GM21447 (cell line): Measurements from ENCODE around the gene ANAPC16.
"Not testable (repeated sequence)": the region's sequence is repeated elsewhere in the genome, so short reads cannot be mapped to it uniquely, and the experiment has no call there.

Experiments used
- ATAC-seq: cut with Tn5 transposase; IDR thresholded peaks from one replicate; pipeline ENCODE4 v1.9.1; 2021; ENCODE audit not compliant: unreplicated experiment

ANAPC16 gene

DNA sequence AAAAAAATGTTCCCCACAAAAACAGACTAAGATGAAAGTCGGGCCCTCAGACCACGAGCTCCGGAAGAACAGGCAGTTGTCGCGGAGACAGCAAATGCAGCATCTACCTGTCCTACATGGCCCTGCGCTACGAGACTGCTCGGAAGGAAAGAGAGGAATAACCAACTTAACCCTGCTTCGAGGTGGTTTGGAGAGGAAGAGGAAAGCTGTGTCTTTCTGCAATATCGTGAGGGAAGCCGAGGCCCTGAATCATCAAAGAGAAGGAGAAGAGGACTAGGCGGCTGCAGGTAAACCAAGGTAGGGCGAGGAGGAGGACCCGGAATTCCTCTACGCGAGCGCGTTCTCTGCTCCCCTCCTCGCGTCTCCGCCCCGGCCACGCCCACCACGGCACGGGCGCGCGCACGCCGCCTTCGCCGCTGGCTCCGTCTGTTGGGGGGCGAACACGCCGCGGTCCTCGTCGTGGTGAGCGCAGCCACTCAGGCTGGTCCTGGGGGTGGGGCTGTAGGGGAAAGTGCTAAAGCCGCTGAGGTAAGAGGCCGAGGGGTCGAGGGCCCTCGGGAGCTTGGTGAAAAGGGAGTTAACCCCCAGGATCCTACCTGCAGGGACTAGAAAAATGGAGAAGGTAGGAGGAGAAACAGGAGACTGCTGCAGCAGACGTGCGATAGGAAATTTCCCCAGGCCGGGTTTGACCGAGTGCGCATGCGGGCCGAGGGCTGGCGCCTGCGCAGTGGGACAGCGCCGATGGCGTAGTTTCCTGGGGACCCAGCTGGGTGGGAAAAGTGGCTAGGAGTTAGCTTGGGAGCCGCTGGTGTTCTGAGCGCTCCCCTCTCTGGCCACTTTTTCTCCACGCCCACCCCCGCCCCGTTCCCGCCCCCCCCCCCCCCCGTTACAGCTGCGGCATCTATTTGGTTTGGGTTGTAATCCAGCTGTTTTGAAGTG is at the start of gene ANAPC16, which contains the start of gene ASCC1:
TSS of gene ANAPC16 (plus strand) at position 402 of the 939 bp plus-strand sequence. CDS start 7,903 bp downstream, outside the sequence.
TSS of gene ASCC1 (minus strand) at position 666 of the 939 bp plus-strand sequence. CDS start 2,978 bp downstream, outside the sequence.
- ATAC-seq, result peak; percentile 62

DNA sequence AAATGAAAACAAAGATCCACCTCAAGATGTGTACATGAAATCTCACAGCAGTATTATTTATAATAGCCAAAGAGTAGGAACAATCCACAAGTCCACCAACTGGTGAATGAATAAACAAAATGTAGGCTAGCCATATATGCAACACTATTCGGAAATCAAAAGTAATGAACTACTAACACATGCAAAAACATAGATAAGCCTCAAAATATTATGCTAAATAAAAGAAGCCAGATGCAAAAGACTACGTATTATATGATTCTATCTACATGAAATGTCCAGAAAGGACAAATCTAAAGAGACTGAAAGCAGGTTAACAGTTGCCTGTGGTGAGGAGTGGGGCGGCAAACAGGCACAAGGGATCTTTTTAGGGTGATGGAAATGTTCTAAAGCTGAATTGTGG is 48.7 kb upstream of the ANAPC16 start:
- ATAC-seq, result no peak

DNA sequence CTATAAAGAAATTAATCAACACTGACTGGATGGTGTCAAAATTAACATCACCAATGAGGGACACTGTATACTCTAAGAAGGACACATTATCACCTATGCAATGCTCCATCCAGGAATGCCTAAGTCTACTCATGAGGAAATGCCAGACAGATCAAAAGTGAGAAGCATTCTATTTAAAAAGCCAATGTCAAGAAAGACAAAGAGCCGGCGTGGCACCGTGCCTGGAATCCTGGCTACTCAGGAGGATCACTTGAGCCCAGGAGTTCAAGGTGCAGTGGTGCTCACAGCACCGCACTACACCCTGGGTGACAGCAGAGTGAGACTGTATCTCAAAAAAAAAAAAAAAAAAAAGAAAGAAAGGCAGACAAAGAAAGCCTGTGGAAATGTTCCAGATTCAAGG is 45.5 kb upstream of the ANAPC16 start:
- ATAC-seq, result no peak

DNA sequence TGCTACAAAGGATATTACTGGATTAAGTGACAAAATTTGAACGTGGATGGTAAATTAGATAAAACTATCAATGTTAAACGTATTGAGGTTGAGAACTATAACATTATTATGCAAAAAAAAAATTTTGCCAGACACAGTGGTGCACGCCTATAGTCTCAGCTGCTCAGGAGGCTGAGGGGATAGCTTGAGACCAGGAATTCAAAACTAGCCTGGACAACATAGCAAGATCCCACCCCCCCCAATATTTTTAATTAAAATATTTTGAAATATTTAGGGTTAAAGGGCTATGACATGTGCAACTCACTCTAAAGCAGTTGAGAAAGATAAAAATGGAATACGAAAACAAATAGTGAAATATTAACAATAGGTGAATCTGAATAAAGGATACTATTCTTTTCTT is 45.1 kb upstream of the ANAPC16 start:
- no peak for ATAC-seq

DNA sequence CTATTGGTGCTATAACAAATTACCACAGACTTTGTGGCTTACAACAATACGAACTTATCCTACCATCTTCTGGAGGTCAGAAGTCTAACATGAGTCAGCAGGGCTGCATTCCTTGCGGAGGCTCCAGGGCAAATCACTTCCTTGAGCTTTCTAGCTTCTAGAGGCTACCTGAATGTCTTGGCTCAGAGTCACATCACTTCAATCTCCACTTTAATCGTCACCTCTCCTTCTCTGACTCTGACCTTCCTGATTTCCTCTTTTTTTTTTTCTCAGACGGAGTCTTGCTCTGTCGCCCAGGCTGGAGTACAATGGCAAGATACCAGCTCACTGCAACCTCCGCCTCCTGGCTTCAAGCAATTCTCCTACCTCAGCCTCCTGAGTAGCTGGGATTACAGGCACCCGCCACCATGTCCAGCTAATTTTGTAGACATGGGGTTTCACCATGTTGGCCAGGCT is 44.6 kb upstream of the ANAPC16 start:
- ATAC-seq, result no peak

DNA sequence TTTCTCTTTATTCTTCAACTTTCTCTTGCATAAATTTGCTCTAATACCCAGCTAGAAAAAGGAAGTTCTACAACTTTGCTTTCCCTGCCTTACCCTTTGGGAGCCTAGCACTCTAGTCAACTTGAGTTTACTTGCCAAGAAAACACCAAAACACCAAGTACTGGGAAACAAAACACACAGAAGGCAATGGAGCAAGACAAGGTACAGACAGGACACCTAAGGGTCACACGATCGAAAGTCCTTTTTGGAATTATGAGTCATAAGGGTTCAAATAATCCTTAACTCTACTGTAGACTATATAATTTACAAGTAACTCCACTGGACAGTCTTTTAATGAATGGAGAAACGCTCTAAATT is 42.6 kb upstream of the ANAPC16 start:
- ATAC-seq, result no peak

DNA sequence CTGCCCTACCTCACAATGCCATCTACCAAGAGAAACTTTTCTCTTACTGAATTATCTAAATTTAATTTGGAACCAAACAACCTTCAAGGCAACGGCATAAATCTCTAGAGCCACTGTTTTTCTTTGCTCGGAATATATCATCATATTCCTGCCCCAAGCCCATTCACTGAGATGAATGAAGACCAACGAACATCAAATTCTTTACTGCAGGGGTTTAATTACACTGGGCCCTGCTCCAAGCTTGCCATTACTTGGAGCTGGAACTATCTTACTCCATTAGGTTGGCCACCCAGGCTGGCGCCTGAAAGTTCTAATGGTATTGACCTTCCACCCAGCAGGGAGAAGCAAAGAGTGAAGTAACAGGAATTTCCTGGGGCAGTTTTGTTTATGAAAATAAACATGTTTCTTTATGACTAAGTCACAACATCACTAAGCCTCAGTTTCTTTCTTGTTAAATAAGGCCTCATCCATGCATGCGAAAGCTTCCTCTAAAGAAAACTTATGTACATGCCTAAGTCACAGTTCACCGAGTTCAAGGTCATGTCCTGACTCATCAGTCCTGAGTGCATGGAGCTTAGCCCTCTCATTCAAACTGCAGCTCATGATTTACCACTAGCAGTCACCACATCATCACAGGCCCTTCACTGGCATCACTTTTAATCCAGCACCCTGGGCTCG is 42.1 kb upstream of the ANAPC16 start:
- peak; percentile 53 for ATAC-seq

DNA sequence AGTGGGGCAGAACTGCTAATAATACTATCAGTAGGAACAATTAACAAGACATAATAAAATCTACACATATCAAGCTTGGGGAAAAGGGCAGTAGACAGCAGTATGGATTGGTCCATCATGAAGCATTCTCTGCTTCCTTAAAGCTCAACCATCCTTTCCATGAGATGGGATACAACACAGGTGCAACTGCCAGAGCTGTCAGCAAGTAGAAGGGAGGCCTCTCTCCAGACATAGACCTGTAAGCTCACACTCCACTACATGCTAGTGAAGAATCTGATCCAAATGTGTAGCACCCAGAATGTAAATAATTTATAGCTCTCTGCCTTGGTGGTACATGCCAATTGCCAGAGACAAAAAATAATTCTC is 41.5 kb upstream of the ANAPC16 start:
- peak; percentile 7 for ATAC-seq

DNA sequence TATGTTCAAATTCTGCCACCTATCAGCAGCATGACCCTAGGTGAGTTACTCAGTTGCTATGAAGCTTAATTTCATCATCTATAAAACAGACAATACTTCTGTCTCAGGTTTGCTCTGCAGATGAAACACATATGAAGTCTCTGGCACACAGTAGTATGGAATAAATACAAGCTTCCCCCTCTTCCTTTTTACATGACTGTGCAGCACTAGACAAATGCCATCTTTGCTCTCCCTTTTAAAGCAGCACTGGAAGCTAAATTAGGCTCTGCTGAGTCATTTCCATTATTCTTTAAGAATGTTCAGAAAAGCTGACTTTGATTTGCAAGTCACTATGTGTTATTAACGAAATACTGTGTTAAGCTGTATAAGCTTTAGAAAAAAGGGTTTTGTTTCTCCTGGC is 40.7 kb upstream of the ANAPC16 start:
- ATAC-seq, result no peak

DNA sequence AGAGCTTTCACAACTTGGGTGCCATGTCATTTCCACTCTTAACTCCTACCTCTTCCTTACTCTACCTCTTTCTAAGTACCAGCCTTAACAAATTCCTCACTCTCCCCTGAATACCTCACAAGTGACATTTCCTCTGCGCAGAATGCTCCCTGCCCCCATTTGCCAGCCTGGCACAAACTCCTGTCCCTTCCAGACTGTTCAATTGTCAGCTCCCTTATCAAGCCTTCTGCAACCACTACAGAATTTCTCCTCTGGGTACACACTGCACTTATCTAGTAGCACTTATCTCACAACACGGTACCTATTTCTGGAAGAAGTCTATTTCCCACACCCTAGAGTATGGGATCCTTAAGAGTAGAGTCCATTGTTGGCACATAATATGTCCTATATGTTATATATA is 39.1 kb upstream of the ANAPC16 start:
- no peak for ATAC-seq

DNA sequence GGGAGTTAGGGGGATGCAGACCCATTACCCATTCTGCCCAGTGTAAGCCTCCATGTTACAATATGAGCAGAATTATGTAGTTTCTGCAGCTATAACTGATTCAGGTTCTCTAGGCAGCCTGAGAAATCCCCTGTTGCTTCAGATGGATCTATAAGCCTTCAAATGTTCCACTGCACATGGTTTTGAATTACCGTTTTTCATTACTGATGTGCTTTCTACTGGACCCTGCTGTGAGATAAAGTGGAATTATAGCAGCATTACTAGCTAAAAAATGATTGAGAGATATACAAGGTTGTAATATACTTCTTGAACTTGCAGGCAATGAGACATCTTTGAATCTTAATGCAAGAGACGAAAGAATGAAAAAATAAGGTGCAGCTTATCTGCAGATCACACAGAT is 38.4 kb upstream of the ANAPC16 start:
- ATAC-seq, result no peak

DNA sequence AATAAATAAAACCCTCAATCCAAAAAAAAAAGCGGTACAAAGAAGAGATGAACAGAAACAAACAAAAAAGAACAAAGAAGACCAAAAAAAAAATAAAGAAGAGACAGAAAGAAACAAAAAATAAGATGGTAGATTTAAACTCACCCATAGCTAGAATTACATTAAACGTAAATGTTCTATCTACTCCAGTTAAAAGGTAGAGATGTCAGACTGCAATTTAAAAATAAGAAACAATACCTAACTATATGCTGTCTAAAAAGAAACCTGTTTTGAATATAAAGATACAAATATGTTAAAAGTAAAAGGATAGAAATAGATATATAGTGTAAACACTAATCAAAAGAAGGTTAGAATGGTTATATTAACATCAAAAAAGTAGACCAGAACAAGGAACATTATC is 31.7 kb upstream of the ANAPC16 start:
- ATAC-seq, result no peak

DNA sequence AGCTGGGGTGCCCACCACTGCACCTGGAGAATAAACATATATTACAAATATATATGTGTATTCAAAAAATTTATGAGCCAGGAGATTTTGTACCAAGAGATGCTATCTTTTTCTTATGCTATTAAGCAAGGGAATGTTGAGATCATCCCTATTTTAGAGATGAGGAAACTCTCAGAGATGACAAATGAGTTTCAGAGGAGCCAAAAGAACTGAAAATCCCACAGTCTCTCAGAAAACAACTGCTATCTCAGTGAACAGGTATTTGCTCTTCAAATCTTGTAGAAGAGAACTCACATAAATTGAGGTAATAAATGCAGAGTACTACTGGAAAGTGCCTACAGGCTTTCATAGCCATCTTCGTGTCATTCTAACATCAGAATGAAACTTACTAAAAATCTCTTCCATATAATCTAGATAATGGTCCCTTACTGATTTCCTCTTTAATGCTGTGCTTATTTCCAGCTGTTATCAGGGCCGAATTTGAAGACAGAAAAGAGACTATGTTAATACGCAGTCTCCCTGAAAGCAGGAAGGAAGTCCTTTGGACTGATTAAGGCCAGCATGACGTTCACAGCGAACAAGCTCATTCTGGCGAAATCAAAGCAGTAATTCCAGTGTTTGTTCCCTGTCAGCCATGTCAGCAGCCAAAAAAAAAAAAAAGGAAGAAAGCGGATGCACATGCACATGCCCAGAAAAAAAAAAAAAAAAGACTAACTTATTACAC is 29.4 kb upstream of the ANAPC16 start:
- no peak for ATAC-seq

DNA sequence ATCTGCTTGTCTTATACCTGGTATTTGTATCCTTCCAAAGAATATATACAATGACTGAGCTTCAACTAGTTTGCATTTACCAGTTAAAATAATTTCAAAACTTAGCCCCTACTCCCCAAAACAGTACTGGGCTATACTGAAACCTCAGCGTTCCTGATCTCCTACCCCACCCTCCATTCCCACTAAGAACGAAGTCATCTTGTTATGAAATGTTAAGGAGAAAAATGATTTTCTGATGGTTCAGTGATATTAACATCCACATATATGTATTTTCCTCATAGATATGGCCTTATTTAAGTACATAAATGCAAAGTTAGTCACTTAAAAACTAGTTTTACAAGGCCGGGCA is 28.9 kb upstream of the ANAPC16 start:
- no peak for ATAC-seq

DNA sequence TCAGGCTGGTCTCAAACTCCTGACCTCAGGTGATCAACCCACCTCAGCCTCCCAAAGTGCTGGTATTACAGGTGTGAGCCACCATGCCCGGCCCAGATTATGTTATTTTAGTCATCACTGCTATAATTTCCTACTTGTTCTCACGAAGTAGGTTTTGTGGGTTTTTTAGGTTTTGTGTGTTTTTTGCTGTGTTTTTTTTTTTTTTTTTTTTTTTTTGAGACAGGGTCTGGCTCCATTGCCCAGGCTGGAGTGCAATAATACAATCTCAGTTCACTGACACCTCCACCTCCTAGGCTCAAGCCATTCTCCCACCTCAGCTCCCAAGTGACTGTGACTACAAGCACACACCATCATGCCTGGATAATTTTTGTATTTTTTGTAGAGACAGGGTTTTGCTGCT is 20.9 kb upstream of the ANAPC16 start:
- no peak for ATAC-seq

DNA sequence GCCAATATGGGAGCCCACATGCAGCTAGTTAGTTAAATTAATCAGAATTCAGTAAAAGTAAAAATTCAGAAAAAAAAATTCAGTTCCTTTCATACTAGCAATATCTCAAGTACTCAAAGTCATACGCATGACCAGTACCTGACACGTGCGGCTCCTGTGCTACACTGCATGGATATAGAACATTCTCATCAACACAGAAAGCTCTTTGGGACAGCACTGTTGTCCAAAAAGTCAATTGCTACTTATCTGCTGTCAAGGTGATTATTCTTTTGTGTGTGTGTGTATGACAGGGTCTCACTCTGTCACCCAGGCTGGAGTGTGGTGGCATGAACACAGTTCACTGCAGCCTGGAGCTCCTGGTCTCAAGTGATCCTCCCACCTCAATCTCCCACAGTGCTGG is 14.9 kb upstream of the ANAPC16 start:
- no peak for ATAC-seq

DNA sequence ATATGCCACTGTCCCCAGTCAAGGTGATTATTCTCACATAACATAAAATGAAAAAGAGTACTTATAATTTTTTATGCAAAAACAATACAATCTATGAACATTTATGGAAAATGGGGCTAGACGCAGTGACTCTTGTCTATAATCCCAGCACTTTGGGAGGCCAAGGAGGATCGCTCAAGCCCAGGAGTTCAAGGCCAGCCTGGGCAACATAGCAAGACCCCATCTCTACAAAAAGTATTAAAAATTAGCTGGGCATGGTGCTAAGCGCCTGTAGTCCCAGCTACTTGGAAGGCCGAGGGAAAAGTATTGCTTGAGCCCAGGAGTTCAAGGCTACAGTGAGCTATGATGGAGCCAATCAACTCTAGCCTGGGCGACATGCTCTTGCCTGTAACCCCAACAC is 14.5 kb upstream of the ANAPC16 start:
- no peak for ATAC-seq

DNA sequence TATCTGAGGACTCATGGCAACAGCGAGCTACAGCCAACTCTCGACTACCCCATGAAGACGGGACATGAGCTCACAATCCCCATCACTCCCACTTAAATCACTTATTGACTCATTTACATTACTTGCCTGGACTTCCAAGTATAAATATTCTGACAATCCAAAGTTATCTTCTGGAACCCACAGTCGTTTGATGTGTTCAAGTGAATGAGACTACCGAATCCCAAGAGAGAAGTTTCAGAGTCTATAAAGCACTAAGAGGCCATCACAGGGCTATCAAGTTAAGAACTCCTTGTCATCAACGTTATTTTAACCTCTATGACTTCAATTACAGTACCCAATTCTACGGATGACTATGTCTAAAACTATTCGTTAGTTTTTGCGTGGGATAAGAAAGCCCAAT is 11.5 kb upstream of the ANAPC16 start:
- ATAC-seq, result no peak

DNA sequence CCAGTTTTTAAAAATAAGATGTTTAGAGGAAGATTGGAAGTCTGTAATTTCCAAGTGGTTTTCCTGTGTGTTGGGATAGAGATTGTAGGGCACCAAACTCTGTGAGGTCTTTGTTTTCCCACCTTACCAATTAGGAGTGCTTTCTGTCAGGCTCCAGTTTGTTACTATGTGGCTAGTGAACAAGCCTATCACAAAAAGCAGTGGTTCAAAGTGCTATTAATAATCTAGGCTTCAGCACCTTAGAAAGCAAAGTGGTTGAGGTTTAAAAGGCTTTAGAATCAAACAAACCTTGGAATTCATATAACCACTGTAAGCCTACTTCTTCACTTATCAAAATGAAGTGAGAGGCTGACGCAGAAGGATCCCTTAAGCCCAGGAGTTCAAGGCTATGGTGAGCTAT is 11.1 kb upstream of the ANAPC16 start:
- ATAC-seq, result no peak

DNA sequence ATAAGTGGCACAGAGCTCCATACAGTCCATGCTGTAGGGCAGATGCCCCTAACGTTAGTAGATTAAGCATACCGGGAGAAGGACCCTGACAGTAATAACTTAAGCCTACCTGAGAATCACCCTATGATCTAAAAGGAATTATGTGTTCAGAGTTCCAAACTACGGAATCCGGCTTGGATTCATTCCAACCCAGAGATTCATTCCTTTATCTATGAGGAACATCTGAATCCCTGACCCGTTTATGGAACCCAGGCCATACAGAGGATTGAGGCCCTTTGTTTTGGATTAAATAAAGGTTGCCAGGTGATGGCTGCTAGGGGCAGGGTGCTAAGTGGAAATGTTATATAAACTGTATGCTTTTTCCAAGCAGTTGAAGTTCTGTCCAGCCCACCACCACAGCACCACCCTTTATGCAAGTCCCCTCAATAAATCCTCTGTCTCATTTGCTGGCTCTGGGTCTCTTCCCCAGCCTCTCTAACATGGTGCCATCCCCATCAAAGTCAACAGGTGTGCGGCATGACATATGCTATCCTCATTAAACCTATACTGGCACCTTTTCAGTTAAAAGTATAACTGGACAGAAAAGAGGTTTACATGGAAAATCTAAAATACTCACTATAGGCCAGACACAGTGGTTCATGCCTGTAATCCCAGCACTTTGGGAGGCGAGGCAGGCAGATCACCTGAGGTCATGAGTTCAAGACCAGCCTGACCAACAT is 9.1 kb upstream of the ANAPC16 start:
- no peak for ATAC-seq

DNA sequence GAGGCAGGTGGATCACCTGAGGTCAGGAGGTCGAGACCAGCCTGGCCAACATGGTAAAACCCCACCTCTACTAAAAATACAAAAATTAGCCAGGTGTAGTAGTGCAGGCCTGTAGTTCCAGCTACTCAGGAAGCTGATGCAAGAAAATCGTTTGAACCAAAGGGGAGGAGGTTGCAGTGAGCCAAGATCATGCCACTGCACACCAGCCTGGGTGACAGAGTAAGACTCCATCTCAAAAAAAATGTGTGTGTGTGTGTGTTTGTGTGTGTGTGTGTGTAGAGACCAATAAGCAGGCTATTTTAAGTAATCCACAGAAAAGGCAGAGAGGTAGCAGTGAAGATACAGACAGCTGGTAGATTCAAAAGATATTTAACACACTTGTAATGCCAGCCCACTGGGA is 7.3 kb upstream of the ANAPC16 start:
- not testable (repeated sequence) for ATAC-seq
